ENCODE measurements around the gene TUBA3E.
"Not testable (repeated sequence)": the region's sequence is repeated elsewhere in the genome, so short reads cannot be mapped to it uniquely, and the experiment has no call there.

- TF ChIP-seq CTCF, POLR2AphosphoS5 (IDR thresholded peaks at IDR 0.05): not testable (repeated sequence)
These were observed 40.9 kb downstream of the TUBA3E start for GRCh38 chr2:130157354-130157753.
